ENCODE data around the gene KCNQ4.

The KCNQ4 gene

DNA sequence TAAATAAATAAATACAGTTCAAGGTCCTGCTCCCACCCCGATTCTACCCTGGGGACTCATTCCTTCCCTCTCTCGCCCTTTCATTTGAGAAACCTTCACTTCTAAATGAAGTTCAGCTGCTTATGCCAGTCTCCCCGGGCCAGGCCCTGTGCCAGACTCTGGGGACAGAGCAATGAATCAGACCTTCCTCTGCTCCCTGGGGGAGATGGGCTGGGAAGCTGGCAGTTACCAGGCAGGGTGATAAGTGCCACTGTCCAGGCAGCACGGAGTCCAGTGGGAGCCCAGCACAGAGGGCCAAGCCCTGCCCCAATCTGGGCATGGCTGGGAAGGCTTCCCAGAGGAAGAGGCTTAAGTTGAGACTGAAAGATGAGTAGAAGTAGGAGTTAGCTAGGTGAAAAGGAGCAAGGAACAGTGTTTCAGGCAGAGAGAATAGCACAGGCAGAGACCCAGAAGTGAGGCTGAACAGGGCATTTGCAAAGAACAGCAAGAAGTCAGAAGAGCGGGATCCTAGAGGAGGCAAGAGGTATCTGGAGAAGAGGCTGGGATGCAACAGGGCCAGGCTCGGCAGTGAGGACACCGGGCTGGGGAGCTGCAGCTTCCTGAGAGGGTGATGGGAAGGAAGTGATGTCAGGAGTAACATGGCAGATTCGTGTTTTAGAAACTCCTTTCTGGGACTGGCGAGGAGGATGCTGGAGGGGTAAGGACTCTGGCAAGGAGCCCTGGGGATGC lies 13.5 kb downstream of the KCNQ4 start:
- no peak for DNase-seq

DNA sequence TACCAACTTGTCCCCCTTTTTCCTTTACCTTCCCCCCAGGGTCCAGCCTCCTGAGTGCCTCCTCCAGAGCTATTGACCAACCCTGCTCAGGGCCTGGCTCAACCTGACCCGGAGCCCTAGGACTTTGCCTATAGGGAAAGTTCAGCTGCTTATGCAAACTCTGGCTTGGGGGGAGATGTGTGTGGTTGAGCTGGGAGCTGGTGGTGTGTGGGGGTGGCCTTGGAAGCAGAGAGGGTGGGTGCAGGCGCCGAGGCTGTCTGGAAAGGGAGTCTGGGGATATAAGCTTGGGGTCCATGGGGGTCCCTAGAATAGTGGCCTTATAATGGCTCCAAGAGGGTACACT lies 14.1 kb downstream of the KCNQ4 start:
- no peak for DNase-seq

DNA sequence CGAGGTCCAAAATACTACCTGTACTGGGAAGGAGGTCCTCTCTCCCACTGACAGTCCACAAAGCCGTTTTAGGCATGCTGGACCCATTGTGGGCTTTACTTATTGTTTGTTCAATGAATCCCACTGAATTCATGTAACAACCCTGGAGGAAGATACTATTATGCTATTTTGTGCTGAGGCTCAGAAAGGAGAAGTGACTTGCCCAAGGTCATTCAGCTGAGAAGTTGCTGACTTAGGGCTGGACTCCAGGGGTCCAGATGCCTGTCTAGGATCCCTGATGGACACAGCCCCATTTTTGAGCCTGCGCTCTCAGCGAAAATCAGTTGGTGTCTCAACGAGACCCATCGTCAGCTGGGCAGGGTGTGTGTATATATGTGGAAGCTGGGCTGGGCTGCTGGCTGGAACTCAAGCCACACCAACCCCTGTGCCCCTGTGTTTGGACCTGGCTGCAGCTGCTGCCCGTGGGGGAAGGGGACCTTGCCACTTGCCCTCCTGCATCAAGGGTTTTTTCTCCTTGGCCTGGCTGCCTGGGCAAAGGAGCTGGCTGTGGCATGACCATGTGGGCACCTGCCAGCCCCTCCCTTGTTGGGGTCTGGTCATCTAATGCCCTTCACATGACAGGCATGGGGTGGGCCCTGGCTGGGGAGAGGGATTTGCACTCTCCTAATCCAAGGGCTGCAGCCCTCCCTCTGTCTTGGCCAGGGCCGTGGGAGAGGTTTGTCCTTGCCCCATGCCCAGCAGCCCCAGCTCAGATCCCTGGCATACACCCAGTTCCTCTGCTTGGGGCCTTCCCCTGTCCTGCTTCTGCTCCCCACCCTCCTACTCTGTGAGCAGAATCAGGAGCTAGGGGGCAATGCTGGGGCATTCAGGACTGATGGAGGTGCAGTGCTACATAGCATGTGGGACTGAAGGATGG lies 15.0 kb downstream of the KCNQ4 start:
- no peak for DNase-seq

DNA sequence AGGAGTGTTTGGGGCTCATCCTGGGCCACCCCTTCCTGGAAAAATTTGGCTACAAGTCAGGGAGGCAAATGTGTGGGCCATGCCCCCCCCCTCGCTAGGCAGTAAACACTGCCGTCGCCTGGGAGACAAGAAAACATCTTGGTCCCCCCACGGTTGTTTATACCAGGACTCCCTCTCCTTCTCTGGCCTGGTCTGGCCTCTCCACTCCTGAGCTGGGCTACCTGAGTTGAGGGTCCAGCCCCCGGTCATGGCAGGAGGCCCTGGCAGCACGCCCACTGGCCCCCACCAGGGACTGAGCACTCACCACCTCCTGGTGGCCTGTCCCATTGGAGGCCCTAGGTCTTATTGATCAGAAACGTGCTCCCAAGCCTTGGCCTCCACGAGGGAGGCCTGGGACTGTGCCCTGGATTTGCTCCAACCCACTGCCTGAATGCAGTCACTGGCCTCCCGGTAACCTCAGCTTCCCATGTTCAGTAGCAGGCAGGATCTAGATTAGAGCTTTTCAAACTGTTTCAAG lies 15.8 kb downstream of the KCNQ4 start:
- no peak for DNase-seq

DNA sequence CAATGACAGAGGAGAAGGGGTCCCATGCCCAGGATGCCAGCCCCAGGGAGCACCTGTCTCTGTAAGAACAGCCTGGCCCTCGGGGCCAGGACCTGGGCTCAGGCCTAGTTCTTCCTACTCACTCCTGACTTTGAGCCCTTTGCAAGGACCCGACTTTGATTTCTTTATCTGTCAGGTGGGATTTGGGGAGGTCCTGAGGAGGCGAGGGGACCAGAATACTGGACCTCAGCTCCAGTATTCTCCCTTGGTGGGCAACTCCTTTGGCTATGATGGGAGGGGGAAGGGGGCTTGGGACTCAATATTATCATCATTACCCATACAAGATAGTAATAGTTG lies 18.1 kb downstream of the KCNQ4 start:
- no peak for DNase-seq

DNA sequence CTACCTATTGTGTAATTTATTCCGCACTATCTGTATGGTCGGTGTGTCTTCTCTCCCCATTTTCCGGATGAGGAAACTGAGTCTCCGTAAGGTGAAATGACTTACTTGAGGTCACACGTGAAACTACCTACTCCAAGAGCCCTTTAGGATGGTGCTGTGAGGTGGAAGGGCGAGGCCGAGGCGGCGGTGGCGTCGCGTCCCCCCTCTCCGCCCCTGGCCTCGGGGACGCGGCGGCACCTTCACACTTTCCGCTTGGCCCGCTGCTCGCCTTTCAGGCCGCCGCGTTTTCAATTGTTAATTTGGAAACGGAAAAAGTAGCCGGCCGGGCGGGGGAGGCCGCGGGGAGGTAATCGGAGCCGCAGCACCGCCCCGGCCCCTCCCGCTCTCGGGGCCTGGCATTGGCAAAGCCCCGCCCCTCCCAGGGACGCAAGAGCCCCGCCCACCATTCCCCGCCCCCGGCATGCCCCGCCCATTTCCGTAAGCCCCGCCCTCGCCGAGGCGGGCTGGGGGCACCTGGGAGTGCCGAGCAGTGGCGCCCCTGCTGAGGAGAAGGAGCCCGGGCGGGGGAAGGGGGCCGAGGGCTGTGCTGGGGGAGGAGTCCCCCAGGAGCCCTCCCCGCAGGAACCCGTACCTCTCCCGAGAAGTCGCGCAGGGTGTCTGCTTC lies 18.6 kb downstream of the KCNQ4 start:
- no peak for DNase-seq

DNA sequence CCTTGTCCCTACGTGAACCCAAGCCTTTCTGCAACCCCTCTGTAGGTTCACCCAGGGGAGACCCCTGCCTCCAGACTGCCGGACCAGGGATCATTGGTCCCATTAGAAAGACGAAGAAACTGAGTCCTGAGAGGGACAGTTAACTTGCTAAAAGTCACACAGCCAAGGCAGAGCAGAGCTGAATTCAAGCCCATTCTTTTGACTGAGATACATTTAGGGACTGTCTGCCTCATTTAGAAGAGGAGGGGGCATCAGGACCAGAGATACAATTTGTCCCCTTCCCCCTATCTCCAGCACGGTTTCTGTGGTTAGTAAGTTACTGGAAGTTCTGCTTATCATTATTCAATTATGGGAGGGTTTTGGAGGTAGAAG lies 19.1 kb downstream of the KCNQ4 start:
- DNase-seq, result no peak

DNA sequence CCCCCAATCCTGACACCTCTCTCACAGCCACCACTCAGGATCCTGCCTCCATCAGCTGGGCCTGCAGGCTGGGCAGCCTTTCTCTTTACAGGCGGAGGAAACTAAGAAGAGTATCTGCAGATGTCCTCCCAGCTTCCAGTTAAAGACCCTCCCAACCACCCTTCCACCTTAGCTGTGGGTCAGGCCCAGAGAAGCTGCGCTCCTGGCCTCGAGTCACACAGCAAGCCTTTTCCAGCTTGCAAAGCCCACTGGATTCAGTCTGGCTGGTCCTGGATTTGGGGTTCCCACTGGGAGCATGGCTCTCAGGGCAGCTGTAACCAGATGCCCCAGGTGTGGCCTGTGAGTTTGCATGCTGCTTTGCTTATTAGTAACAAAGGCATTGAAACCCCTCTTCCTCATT lies 19.9 kb downstream of the KCNQ4 start:
- DNase-seq, result no peak

DNA sequence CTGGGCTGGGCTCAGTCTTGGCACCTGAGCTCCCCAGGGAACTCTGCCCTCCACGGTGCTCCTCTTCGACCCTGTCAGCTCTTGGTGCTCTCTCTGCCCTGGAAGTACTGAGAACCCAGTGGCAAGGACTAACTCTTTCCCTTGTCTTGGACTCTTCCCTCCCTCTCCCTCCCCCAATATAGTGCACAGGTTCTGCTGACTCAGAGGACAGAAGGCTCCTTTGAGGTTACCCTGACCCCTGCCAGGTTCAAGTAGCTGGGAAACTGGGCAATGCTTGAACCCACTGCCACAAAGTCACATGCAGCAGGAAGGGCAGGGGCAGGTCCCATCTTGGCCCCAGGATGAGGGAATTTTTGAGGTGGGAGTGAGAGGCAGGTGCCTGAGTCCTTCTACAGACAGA lies 20.3 kb downstream of the KCNQ4 start:
- no peak for DNase-seq

DNA sequence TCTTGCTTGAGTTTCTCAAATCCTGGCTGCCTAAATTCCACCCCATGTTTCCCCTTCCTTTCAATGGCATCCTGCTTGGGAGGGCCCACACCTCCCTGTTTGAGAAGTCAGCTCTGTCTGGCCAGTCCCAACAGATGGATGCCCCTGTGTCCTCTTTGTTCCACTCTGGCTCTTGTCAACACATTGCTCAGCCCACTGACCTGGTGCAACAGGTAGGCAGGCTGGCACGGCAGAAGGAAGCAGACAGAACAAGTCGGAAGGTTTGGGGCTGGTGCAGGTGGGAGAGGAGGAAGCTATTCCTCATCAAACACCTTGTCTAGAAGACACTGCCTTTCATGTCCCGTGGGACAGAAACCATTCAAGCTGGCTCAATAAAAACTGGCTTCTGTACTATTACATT lies 22.7 kb downstream of the KCNQ4 start:
- no peak for DNase-seq

DNA sequence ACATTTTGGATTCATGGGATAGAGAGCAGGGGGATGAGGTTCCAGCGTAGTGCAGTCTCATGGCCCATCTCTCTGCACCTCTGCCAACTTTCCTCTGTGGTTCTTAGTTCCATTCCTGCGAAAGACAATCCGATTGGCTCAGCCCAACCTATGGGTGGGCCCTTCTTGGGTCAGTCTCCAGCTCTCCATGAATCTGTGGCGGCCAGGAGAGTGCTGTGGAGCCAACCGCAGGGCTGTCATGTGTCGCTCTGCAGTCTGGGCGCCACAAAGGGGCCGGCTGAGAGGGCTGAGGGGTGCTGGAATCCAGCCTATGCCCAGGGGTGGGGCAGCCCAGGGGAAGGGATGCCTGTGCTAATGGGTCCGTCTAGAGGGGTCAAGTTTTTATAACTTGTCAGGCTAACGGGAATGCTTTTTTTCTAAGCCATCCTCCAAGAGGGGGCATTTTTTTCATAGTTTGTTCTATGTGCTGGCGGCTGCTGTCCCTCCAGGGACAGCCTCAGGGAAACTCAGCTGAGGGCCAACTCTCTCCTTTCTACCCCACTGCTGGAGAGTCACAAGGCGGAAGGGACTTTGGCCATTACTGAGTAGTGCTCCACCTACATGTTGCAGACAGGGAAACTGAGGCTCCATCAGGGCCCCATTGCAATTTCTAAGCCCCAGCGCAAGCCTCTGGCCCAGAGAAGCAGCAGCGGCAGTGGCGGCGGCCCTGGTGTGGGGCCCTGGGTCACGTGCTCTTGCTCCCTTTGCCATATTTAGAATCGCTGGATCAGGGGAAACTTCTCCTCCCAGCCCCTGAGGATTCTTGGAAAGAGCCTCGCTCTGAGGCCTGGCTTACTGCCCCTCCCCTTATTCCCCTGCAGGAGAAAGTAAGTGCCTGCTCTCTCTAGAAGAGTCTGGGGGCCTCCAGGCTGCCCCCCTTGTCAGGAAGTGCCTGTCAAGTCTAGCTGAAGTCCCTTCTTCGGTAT lies 23.4 kb downstream of the KCNQ4 start:
- no peak for DNase-seq

DNA sequence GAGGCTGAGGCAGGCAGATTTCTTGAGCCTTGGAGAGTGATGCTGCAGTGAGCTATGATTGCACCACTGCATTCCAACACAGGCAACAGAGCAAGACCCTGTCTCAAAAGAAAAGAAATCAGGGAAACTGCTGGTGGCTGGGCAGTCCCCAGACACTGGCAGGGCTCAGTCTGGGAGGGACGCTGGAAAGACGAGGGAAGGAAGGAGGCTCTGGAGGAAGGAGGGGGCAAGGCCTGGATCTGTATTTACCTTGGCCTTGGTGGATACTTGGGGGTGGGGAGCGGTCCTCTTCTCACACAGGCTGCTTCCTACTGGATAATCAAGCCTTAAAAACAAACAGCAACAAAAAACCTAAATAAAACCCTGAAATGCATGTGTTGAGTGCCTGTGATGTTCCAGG lies 24.4 kb downstream of the KCNQ4 start:
- DNase-seq, result no peak

DNA sequence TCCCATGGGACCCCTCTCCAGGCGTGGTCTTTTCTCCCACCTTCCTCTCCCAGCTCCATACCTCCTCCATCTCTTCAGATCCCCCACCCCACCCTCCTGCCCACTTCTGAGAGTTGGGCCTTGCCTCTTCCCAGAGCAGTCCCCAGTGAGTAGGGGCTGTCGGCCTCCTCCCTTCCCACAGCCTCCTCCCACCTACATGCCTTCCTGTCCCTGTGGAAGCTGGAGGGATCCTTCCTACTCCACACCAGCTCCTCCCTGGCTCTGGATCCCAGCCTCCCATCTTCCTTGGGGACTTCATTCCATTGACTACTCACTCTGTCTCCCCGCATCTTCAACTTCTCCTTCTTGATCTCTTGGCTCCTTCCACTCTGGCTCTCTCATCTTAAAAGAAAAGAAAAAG lies 24.9 kb downstream of the KCNQ4 start:
- no peak for DNase-seq

DNA sequence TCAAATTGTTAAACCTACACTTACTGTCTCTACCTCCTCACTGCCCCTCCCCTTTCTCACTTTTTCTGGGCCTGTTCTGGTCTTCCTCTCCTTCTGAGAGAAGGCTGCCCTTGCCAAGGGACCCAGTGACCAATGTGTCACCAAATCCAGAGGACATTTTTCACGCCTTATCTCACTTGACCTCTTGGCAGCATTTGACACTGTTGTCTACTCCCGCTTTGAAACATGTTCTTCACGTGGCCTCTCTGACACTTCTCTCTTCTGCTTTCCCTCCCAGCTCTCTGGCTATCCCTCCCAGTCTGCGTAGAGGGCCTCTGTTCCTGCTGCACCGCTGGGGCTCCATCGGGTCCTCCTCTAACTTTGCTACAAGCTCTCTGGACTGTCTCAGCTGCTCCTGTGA lies 25.3 kb downstream of the KCNQ4 start:
- DNase-seq, result no peak

DNA sequence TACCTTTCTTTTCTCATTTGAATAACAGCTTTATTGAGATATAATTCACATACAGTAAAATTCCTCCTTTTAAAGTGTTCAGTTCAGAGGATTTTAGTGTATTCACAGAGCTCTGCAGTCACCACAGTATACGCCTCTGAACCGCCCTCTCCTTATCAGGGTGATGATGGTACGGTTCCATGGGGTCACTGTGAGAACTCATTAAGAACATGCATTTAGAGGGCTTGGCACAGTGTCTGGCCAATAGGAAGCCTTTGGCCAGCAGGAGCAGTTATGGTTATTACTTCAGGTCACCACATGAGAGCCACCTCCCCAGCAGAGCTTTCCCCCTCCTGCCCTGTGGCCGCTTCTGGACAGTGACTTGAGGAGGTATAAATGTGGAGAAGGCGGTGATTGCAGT lies 27.3 kb downstream of the KCNQ4 start:
- DNase-seq, result no peak

DNA sequence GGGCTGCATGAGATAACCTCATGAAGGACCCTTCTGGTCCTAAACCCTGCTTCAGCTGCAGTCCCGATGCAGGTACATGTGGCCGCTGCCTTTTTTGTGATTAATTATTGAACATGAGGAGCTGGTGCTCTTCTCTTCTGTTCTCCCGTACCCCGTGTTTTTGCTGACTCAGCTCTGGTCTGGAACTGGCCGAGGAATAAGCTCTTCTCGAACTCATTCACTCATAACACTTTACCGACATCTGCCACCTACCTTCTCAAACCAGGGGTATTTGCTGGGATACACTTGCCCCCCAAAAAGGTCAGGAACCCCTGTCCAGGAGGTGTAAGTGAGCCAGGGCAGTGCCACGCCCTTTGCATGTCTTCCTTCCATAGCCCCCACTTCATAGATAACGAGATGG lies 31.8 kb downstream of the KCNQ4 start:
- no peak for DNase-seq

DNA sequence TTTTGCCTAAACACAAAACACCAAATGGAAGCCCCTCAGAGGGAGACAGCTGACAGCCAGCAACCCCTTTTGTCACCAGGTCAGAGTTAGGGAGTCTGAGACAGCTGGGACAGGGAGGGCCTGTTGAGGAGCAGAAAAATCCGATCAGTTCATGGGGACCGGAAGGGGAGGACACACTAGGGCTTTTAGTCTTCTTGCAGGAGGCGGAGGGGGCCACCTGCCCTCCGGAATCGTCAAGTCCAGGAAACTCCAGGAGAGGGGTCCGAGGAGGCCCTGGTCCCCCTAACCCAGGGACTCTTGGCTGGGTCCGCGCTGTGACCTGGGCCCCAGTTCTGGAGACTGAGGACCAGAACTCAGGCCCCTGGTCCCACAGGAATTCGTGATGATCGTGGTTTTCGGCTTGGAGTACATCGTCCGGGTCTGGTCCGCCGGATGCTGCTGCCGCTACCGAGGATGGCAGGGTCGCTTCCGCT lies 34.2 kb downstream of the KCNQ4 start:
- DNase-seq, result no peak

DNA sequence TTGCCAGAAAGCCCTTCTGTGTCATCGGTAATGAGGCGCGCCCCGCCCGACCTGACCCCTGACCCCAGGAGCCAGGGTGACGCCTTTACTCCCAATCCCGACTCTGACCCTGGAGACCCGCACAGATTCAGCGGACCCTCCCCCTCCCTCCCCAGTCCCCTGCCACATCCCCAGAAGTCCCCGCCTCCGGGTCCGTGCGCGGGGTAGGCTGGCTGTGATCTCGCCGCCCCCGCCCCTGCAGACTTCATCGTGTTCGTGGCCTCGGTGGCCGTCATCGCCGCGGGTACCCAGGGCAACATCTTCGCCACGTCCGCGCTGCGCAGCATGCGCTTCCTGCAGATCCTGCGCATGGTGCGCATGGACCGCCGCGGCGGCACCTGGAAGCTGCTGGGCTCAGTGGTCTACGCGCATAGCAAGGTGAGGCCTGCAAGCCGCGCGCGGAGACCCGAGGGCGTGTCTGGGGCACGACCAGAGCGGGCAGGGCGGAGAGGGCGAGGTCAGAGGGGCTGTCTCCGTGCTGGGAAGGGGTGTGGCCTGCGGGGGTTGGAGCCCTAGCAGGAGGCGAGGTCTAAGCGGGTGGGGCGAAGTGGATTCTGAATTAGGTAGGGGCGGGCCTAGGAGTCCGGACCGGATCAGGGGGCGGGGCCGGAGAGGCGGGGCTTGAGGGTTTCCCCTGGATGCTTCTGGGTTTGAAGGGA lies 34.8 kb downstream of the KCNQ4 start:
- no peak for DNase-seq

DNA sequence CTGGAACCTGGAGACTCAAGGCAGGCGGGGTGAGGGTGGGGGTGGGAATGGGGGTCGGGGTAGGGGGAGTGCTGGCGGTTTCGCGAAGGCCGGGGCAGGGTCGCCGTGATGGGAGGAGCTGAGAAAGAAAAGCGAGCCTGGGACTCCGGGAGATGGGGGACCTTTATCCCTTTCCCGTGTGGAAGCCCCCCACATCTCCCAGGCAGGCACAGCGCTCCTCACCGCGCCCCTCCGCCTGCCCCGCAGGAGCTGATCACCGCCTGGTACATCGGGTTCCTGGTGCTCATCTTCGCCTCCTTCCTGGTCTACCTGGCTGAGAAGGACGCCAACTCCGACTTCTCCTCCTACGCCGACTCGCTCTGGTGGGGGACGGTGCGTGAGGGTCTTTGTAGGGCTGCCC lies 35.5 kb downstream of the KCNQ4 start:
- DNase-seq, result no peak

DNA sequence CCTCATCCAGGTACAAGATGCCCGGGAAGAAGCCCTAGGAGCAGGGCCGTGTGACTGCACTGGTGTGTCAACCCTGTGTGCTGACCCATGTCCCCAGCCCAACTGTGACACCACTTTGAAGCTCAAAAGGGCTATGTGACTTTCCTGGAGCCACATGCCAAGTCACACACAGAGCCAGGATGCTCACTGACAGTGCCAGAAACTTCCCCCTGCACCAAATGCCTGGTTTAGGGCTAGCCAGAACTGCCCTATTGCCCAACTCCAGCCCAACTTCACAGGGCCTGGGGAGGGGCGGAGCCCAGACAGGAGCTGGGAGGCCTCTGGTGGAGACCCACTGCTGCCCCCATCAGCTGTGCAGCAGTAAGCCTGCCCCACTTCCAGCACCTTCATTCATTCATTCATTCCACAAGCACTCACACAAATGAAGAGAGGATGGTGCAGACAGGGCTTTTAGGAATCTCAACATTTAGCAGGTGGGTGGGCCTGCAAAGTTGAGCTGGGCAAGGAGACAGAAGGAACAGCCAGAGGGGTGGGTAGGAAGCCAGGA lies 36.7 kb downstream of the KCNQ4 start:
- no peak for DNase-seq

DNA sequence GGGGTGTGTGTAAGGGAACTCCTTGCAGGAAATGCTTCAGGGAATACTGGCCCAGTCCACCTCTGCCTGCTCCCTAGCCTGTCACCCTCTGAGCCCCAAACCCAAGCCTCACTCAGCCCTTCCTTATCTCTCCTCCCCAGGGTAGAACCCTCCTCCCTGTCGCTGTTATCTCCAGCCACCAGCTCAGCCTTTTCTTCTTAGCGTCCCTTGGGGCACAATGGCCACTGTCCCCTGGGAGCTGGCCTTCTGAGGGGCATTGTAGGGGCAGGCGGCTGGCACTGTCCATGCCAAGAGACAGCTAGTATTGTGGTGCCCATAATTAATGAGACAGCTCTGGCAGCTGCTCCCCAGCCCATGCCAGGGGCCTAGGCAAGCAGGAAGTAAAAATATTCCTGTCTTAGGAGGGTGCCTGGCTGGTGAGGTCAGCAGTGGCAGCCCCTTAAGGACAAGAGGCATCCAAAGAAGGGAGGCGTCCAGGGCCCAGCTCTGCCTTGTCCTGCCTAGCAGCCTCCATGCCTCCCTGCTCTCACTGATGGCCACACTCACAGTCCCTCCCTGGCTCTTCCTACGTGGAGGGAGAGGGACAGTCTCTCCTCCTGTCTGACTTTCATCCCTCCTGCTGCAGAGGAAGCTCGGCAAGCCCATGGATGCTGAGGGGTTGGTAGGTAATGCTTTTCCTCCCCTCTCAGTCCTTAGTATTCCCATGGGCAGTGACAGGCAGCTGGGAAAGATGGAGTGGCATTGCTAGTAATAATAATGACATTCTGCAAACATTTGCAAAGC lies 37.5 kb downstream of the KCNQ4 start:
- no peak for DNase-seq

All from DMS79 (cell line).